Large intestine (tissue), 3 donors: ENCODE data around the gene ANKRD33. TPM values are rescaled to one million over a fixed set of nuclear protein-coding genes. Genes with fewer than 3 reads are reported as not detected.

Source experiments
- DNase-seq, 2 donors: peaks; one replicate each; pipeline versions ENCODE4 v3.0.0 to v3.0.0-alpha.2; 2013
- H3K27ac ChIP-seq: one replicate; pipeline ENCODE4 v1.5.1; 2013; ENCODE audit warnings: low read length
- H3K27me3 ChIP-seq: 2 replicates; pipeline ENCODE4 v1.6.1; 2013; ENCODE audit warnings: low read length; ENCODE audit not compliant: control insufficient read depth, insufficient read depth
- H3K36me3 ChIP-seq: 2 replicates; pipeline ENCODE4 v1.6.1; 2013; ENCODE audit warnings: low read length; ENCODE audit not compliant: control insufficient read depth, insufficient read depth
- H3K4me1 ChIP-seq: one replicate; pipeline ENCODE4 v1.6.1; 2013; ENCODE audit warnings: low read length; ENCODE audit not compliant: control insufficient read depth, insufficient read depth
- H3K4me3 ChIP-seq: one replicate; pipeline ENCODE4 v1.5.1; 2013; ENCODE audit warnings: low read length
- H3K9me3 ChIP-seq: one replicate; pipeline ENCODE4 v1.6.1; 2013; ENCODE audit warnings: mild to moderate bottlenecking, low read depth, low read length, moderate library complexity; ENCODE audit not compliant: control insufficient read depth
- WGBS: methylation state at CpG from one replicate; pipeline ENCODE4 v1.1.5; 2013; ENCODE audit warnings: low lambda C conversion rate; ENCODE audit not compliant: insufficient coverage; 5-methylcytosine and 5-hydroxymethylcytosine counted together
- polyA plus RNA-seq: library from polyadenylated mRNA; unstranded; fragments of 120-200 nt; gene quantifications from one replicate; pipeline ENCODE4 v1.2.1, GENCODE V29; 2013

Gene ANKRD33
- polyA plus RNA-seq, 1 donor, result 0.06 TPM

DNA sequence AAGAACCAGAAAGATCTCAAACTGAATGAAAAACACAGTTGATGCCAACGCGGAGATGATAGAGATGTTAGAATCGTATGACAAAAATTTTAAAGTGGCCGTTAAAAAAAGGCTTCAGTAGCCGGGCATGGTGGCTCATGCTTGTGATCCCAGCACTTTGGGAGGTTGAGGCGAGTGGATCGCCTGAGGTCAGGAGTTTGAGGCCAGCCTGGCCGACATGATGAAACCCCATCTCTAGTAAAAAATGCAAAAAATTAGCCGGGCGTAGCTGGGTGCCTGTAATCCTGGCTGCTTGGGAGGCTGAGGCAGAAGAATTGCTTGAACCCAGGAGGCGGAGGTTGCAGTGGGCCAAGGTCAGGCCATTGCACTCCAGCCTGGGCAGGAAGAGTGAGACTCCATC is 14.0 kb downstream of the ANKRD33 start:
- peaks cover 19% of the 10 kb centered on the region for H3K4me1 ChIP-seq
- no peak for DNase-seq
- H3K4me3 ChIP-seq, result no peak overlapping the region
- 100% methylated on average over 4 of the region's 11 CpGs for WGBS
- no peaks in the 10 kb centered on the region for H3K36me3 ChIP-seq
- peaks cover 3% of the 10 kb centered on the region for H3K9me3 ChIP-seq
- no peaks in the 10 kb centered on the region for H3K27me3 ChIP-seq
- H3K27ac ChIP-seq, result no peak overlapping the region

DNA sequence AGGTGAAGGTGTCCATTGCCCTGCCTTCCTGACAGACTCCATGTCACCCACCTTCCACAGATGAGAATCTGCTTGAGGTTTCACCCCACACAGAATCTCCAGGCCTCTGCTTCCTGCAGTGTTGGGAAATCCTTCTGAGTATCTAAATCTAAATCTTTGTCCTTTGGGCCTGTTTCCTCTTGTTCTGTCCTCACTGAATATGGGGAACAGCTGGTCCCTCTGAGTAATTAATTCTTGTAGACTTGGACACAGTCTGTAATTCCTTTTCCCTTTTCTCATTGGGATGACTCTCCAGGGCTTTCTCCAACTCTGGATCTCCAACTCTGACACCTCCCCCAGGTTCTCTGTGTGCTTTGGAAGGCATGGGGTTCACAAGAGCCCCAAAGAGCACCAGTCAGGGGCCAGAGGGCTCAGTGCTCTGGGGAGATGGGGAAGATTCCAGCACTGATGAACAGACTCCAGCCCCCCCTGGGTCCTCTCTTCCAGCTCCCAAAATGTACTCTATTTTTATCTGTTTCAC is 17.1 kb downstream of the ANKRD33 start:
- Histone ChIP-seq H3K4me1 (peaks cover 19% of the 10 kb centered on the region), H3K9me3 (peaks cover 3% of the 10 kb centered on the region), H3K27ac (peak overlapping the region; percentile 55), H3K27me3 (peaks cover 11% of the 10 kb centered on the region), H3K36me3 (no peaks in the 10 kb centered on the region), H3K4me3 (no peak overlapping the region)
- DNase-seq, result no peak

GRCh38 chr12:51905471-51906429 is 17.8 kb downstream of the ANKRD33 start:
- Histone ChIP-seq H3K4me3 (no peak overlapping the region), H3K27me3 (peaks cover 11% of the 10 kb centered on the region), H3K36me3 (no peaks in the 10 kb centered on the region), H3K9me3 (peaks cover 3% of the 10 kb centered on the region), H3K4me1 (peaks cover 19% of the 10 kb centered on the region), H3K27ac (peak overlapping the region; percentile 55)
- DNase-seq, result peak; percentile 61 to 64
- 33% methylated on average over 1 of the region's 18 CpGs for WGBS

DNA sequence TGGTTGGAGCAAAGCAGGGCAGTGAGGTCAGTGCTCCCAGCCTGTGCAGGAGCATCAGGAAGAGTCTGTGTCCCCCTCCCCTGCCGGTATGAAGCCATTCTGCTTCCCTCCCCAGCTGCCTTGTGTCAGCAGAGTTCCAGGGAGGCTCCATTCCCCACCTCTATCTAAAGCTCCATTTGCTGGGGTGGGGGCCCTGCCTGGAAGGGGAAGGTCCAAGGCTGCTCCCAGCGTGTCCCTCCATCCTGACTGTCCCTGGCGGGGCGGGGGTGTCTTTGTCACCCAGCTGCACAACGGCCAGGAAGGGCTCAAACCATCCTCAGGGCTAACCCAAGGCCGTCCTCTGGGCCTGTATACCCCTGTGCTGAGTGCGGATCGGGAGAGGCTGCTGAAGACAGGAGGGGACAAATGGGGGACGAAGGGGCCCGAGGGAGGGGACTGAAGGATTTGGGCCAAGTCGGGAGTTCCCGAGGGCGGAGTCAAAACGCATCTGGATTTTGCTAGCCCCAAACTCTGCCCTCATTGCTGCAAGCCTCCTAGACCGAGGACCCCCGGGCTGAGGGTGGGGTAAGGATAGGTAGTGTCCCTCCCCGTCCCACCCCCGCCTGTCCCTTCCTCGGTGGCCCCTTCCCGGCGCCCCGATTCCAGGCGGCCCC is 18.7 kb downstream of the ANKRD33 start:
- Histone ChIP-seq H3K27ac (peak overlapping the region; percentile 55), H3K4me1 (peaks cover 13% of the 10 kb centered on the region), H3K36me3 (no peaks in the 10 kb centered on the region), H3K9me3 (peaks cover 3% of the 10 kb centered on the region), H3K4me3 (peak overlapping the region; percentile 38), H3K27me3 (peaks cover 11% of the 10 kb centered on the region)
- no CpG with 5 or more reads among the region's 23 CpGs for WGBS
- no peak for DNase-seq

DNA sequence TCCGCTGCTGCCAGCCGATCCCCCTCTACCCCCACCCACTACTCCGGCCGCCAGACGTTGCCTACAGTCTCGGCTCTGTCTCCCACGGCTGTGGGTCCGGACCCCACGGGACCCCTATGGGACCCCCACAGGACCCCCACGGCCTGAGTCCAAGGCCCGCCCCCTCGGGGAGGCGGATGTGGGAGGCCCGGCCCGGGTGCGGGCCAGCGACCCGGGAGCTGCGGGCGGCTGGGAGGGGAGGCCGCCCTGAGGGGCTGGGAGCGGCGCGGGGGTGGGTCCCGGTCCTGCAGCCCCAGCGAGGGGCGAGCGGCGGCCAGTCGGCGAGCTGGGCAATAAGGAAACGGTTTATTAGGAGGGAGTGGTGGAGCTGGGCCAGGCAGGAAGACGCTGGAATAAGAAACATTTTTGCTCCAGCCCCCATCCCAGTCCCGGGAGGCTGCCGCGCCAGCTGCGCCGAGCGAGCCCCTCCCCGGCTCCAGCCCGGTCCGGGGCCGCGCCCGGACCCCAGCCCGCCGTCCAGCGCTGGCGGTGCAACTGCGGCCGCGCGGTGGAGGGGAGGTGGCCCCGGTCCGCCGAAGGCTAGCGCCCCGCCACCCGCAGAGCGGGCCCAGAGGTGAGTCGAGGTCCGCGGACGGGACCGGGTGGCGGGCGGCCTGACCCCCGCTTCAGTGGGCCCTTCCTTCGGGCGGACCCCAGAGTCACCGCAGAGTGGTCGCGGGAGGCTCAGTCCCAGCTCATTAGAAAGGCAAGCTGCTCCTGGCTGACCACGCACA is 19.4 kb downstream of the ANKRD33 start, which contains the start of gene ACVRL1:
Gene ACVRL1 (plus strand): TSS at position 422 of the 773 bp plus-strand sequence. CDS start 4,971 bp downstream, outside the sequence.
- Histone ChIP-seq H3K4me3 (peak within 1 kb of the TSS; percentile 38), H3K36me3 (no peaks in the 10 kb centered on the region), H3K27me3 (peaks cover 11% of the 10 kb centered on the region), H3K27ac (peak within 1 kb of the TSS; percentile 55), H3K4me1 (peaks cover 12% of the 10 kb centered on the region), H3K9me3 (peaks cover 3% of the 10 kb centered on the region)
- DNase-seq, result peak; percentile 43 to 62
- WGBS, result no CpG with 5 or more reads among the region's 74 CpGs

- Histone ChIP-seq H3K9me3 (no peaks in the 10 kb centered on the region), H3K27me3 (peaks cover 11% of the 10 kb centered on the region), H3K36me3 (no peaks in the 10 kb centered on the region), H3K4me3 (peak overlapping the region; percentile 35), H3K4me1 (peaks cover 12% of the 10 kb centered on the region), H3K27ac (peak overlapping the region; percentile 18)
- DNase-seq, result no peak
- no CpG with 5 or more reads among the region's 7 CpGs for WGBS
Observed at GRCh38 chr12:51907856-51908425, 20.0 kb downstream of the ANKRD33 start.

DNA sequence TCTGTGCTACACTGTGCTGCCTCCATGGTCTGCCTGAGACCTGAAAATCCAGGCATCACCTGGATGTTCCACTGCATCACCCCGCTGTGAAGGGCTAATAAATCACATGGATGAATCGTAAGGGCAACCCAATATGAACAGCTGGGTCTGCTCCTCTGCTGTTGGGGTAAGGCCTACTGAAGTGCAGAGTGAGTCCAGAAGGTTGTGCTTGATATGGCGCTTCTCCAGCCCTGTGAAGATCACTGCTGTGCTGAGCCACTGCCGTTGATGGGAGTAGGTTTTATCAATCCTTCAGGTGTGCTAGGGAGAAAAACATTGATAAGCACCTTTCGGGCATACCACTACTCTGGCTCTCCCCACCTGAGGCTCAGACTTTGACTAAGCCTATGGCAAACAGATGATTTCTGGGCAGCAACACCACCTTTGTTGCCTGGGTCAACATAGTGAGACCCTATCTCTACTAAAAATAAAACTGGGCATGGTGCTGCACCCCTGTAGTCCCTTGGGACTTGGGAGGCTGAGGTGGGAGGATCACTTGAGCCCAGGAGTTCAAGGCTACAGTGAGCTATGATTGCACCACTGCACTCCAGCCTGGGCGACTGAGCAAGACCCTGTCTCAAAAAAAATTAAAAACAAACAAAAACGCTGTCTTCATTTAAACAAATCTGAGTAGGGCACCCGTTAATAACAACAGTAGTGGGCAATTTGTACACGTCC is 21.1 kb downstream of the ANKRD33 start:
- Histone ChIP-seq H3K27ac (no peak overlapping the region), H3K9me3 (no peaks in the 10 kb centered on the region), H3K4me1 (peaks cover 12% of the 10 kb centered on the region), H3K27me3 (peaks cover 11% of the 10 kb centered on the region), H3K36me3 (no peaks in the 10 kb centered on the region), H3K4me3 (no peak overlapping the region)
- WGBS, result no CpG with 5 or more reads among the region's 9 CpGs
- DNase-seq, result no peak

- H3K4me3 ChIP-seq, result no peak overlapping the region
- no peaks in the 10 kb centered on the region for H3K36me3 ChIP-seq
- no peak for DNase-seq
- peaks cover under 1% of the 10 kb centered on the region for H3K9me3 ChIP-seq
- H3K27ac ChIP-seq, result no peak overlapping the region
- WGBS, result 80% methylated on average over 1 of the region's 6 CpGs
- peaks cover 11% of the 10 kb centered on the region for H3K27me3 ChIP-seq
- peaks cover 12% of the 10 kb centered on the region for H3K4me1 ChIP-seq
Observed at GRCh38 chr12:51910168-51910567, 22.3 kb downstream of the ANKRD33 start.

- H3K27ac ChIP-seq, result no peak overlapping the region
- H3K4me3 ChIP-seq, result no peak overlapping the region
Observed at GRCh38 chr12:51910691-51911090, 22.8 kb downstream of the ANKRD33 start.

More at GRCh38 chr12:51910691-51911090, 22.8 kb downstream of the ANKRD33 start:
- Histone ChIP-seq H3K27me3 (peaks cover 11% of the 10 kb centered on the region), H3K9me3 (peaks cover 3% of the 10 kb centered on the region), H3K4me1 (peaks cover 9% of the 10 kb centered on the region), H3K36me3 (no peaks in the 10 kb centered on the region)
- DNase-seq, result no peak
- no CpG with 5 or more reads among the region's 3 CpGs for WGBS
